GM12872 (cell line): ENCODE measurements around the gene SLC26A11.

ENCODE experiments used
- CTCF ChIP-seq: IDR thresholded peaks from 3 replicates; pipeline ENCODE4 v1.5.1; 2011; ENCODE audit warnings: low read depth, mild to moderate bottlenecking, low read length, moderate library complexity; ENCODE audit not compliant: insufficient read depth

The SLC26A11 gene

DNA sequence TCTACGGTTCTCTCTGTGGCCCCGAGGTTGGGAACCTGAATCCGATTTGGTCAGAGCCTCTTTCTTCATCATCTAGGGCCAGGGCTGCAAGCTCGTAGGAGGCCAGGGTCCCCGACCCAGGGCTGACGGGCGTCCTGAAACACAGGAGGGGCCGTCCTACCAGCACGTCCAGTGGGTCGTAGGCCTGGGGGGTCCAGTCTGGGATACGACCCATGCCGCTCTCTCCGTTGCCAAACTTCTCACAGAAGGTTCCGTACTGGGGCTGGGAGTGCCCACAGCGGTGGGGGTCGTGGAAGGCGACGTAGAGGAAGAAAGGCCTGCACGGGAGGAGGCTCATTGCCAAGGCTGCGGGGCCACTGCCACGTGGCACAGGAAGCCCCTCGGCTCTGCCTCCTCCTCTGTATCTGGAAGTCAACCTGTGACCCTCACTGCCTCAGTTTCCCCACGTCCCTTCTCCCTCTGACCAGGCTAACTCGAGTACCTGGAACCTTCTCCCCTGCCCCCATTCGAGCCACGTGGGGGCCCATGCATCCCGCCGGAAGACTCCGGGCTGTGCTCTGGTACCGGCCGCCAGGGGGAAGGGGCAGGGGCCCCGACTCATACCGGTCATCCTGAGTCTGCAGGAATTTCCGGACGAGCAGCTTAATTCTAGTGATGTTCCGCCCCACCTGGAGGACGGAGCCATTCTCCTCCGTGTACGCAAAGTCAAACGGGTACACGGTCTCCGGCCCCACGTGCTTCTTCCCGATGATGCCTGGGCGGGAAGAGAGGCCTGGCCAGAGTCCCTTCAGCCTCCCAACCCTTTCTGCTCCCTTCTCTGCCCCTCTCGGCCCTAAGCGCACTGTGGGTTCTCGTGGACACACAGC is 6.0 kb upstream of the SLC26A11 start:
- no peak for TF ChIP-seq CTCF

DNA sequence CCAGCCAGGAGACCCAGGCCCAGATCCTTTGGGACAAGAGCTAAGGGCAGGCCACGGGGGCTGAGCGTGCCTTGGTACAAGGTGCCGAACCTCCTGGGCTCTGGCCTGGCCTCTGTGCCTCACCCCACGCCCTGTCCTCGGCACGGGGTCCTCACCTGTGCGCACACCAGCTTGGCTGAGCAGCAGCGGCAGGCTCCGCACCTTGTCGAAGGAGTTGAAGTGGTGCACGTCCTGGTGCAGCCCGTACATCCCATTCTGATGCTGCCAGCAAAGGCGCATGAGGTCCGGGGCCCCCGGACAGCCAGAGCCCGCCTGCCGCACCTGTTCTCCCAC is 5.4 kb upstream of the SLC26A11 start:
- TF ChIP-seq CTCF, result no peak

GRCh38 chr17:80216473-80217456 is 3.5 kb upstream of the SLC26A11 start:
- no peak for TF ChIP-seq CTCF

GRCh38 chr17:80217703-80218362 is 2.4 kb upstream of the SLC26A11 start:
- TF ChIP-seq CTCF, result no peak

DNA sequence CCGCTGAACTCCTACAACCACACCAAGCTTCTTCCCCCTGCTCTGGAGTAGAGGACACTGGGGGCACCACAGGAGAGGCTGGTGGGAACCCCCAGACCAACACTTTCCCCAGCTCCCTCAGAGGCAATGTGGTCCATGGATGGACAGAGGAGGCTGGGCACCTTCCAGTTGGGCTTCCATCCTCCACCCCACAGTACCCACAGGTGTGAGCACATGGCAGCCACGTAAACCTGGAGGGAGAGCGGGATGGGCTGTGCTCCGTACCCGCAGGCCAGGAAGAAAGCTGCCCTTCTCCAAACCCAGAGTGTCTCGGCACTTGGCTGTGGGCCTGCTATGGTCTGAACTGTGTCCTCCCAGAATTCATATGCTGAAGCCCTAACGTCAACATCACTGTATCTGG is 1.8 kb upstream of the SLC26A11 start:
- TF ChIP-seq CTCF, result no peak

DNA sequence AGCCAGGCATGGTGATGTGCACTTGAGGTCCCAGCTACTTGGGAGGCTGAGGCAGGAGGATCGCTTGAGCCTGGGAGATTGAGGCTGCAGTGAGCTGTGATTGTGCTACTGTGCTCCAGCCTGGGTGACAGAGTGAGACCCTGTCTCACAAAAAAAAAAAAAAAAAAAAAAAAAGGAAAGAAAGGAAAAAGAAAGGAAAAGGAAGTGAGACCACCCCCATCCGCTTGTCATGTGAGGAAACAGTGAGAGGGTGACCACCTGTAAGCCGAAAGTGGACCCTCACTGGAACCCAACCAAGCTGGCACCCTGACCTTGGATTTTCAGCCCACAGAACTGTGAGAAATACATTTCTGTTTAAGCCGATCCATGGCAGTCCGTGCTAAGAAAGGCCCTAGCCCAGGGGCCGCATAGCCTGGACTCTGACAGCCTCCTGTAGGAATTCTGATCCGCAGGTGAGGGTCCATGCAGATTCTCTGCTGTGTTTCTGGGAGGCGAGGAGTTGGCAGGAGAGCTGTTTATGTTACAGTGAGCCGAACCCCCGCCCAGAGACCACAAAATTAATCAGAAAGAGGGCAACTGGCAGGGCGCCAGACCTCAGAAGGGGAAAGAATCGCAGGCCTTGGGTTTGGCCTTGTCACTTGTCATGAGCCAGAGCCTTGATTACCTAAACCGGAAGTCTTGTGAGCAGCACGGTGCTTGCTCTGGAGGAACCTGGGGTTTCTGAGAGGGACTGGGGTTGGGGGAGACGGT is 1.0 kb upstream of the SLC26A11 start:
- TF ChIP-seq CTCF, result no peak
